Measurements from ENCODE around the gene NFYB. TPM values are rescaled to one million over a fixed set of nuclear protein-coding genes. Genes with fewer than 3 reads are reported as not detected.

The NFYB gene
- total and polyA plus RNA-seq, 12 donors, result 17.2 to 86.0 (median 50.1) TPM

- H3K27me3 ChIP-seq, result no peaks in the 10 kb centered on the region
- H3K4me1 ChIP-seq (replicated peaks in 1 of 2), result peaks cover 0 to 42% of the 10 kb centered on the region in 2 donors
- intact Hi-C loops (cut with DNase I), result loop anchor here (10.0 kb wide), 2 partner anchors 54 to 164 kb away; partner anchors contain the start of gene GLT8D2 (in 2 of the 2)
- peak; percentile 81 to 96 (median 87) for DNase-seq
- H3K4me3 ChIP-seq, result no peak overlapping the region
- H3K9me3 ChIP-seq (replicated peaks in 1 of 3), result no peaks in the 10 kb centered on the region
- TF ChIP-seq, protein P1, sequence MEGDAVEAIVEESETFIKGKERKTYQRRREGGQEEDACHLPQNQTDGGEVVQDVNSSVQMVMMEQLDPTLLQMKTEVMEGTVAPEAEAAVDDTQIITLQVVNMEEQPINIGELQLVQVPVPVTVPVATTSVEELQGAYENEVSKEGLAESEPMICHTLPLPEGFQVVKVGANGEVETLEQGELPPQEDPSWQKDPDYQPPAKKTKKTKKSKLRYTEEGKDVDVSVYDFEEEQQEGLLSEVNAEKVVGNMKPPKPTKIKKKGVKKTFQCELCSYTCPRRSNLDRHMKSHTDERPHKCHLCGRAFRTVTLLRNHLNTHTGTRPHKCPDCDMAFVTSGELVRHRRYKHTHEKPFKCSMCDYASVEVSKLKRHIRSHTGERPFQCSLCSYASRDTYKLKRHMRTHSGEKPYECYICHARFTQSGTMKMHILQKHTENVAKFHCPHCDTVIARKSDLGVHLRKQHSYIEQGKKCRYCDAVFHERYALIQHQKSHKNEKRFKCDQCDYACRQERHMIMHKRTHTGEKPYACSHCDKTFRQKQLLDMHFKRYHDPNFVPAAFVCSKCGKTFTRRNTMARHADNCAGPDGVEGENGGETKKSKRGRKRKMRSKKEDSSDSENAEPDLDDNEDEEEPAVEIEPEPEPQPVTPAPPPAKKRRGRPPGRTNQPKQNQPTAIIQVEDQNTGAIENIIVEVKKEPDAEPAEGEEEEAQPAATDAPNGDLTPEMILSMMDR (IDR thresholded peaks at IDR 0.05), result peak; percentile 69 to 95 (median 82)
- TF ChIP-seq POLR2A (IDR thresholded peaks at IDR 0.05), result peak in 1 of 2 donors; percentile 18
- H3K36me3 ChIP-seq (replicated peaks in 1 of 2), result no peaks in the 10 kb centered on the region
- peak overlapping the region in 1 of 5 donors; percentile 7 for H3K27ac ChIP-seq
- WGBS, 4 donors, result 35 to 41% (median 39%) methylated on average over 6 of the region's 6 CpGs
These were observed 29.1 kb downstream of the NFYB start for GRCh38 chr12:104108755-104109445.

DNA sequence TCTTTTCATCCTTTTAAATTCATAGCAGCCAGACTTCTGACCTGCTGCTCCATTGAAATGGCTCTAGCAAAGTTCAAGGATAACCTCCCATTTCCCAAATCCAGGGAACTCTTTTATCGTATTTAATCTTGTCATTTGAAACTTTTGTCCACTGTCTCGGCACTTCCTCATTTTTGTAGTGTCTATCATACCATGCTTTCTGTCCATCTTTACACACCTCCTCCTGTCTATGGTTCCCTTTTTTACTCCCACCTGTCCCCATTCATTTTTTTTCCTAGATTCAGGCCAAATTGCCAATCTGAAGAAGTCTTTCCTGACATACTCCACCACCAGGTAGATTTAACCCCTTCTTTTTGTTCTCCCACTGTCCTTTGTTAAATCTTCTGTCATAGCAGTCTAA lies 31.0 kb downstream of the NFYB start:
- intact Hi-C loops (cut with DNase I), result loop anchor here (10.0 kb wide), 2 partner anchors 52 to 162 kb away; partner anchors contain the start of gene GLT8D2 (in 2 of the 2)
- 40 to 45% (median 43%) methylated on average over 2 of the region's 2 CpGs for WGBS, 4 donors
- Histone ChIP-seq H3K4me1 (replicated peaks in 1 of 2) (peaks cover 0 to 48% of the 10 kb centered on the region in 2 donors), H3K27ac (peak overlapping the region in 1 of 5 donors; percentile 22), H3K4me3 (no peak overlapping the region), H3K9me3 (replicated peaks in 1 of 3) (no peaks in the 10 kb centered on the region), H3K27me3 (no peaks in the 10 kb centered on the region), H3K36me3 (replicated peaks in 1 of 2) (no peaks in the 10 kb centered on the region)
- no peak for TF ChIP-seq POLR2A (IDR thresholded peaks at IDR 0.05)
- TF ChIP-seq, protein P1 (IDR thresholded peaks at IDR 0.05), result no peak
- no peak for DNase-seq

- intact Hi-C loops (cut with DNase I), result loop anchor here (10.0 kb wide), 2 partner anchors 51 to 161 kb away; partner anchors contain the start of gene GLT8D2 (in 2 of the 2)
- DNase-seq, result no peak
- Histone ChIP-seq H3K36me3 (replicated peaks in 1 of 2) (peaks cover 0 to 9% of the 10 kb centered on the region in 2 donors), H3K27me3 (no peaks in the 10 kb centered on the region), H3K27ac (peak overlapping the region in 2 of 5 donors; percentile 33 to 36), H3K4me3 (no peak overlapping the region), H3K9me3 (replicated peaks in 1 of 3) (no peaks in the 10 kb centered on the region), H3K4me1 (replicated peaks in 1 of 2) (peaks cover 0 to 48% of the 10 kb centered on the region in 2 donors)
- TF ChIP-seq, protein P1 (IDR thresholded peaks at IDR 0.05), result no peak
- TF ChIP-seq POLR2A (IDR thresholded peaks at IDR 0.05), result no peak
These were observed 32.5 kb downstream of the NFYB start for GRCh38 chr12:104105461-104105860.

- TF ChIP-seq, protein P1 (IDR thresholded peaks at IDR 0.05), result no peak
- TF ChIP-seq POLR2A (IDR thresholded peaks at IDR 0.05), result no peak
- Histone ChIP-seq H3K27me3 (no peaks in the 10 kb centered on the region), H3K36me3 (replicated peaks in 1 of 2) (peaks cover 0 to 71% of the 10 kb centered on the region in 2 donors), H3K4me1 (replicated peaks in 1 of 2) (no peaks in the 10 kb centered on the region), H3K9me3 (replicated peaks in 1 of 3) (no peaks in the 10 kb centered on the region), H3K4me3 (no peak overlapping the region), H3K27ac (no peak overlapping the region)
- intact Hi-C loops (cut with DNase I), result loop anchor here in 1 of 2 donors (10.0 kb wide), 1 partner anchor 123 kb away; no protein-coding TSS in a partner anchor
- WGBS, 4 donors, result 96 to 100% (median 98%) methylated on average over 2 of the region's 2 CpGs
- no peak for DNase-seq
These were observed 40.1 kb downstream of the NFYB start for GRCh38 chr12:104097954-104098353.

Data from adrenal gland (tissue), 12 donors.